Measurements from ENCODE around the gene LUC7L2.

DNA sequence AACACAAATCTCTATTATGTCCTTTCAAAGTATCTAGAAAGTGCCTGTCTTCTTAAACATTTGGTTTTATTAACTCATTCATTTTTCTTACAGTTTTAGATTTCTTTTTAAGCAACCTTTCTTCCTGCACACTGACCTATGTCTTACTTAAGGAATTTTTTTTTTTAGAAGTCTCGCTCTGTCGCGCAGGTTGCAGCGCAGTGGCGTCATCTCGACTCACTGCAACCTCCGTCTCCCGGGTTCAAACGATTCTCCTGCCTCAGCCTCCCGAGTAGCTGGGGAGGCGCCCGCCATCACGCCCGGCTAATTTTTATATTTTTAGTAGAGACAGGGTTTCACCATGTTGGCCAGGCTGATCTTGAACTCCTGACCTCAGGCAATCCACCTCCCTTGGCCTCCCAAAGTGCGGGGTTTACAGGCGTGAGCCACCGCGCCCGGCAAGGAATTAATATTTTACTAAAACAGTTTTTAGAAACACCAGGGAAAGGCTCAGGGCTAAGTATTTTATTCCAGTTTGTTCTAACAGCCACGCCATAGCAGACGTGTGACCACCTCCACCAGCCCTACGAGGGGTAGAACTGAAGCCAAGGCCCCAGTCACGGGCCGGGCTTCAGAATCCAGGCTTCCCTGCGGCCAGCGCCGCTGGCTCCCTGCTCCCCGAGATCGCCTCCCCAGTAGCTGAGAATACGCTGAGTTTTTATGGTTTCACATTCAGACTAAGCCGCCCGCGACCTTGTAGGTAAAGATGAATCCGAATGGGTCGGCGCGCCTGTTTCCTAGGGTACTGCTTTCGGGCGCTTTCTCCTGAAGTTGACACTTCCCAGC lies 941 bp upstream of the LUC7L2 start:
- TF ChIP-seq, protein P1, sequence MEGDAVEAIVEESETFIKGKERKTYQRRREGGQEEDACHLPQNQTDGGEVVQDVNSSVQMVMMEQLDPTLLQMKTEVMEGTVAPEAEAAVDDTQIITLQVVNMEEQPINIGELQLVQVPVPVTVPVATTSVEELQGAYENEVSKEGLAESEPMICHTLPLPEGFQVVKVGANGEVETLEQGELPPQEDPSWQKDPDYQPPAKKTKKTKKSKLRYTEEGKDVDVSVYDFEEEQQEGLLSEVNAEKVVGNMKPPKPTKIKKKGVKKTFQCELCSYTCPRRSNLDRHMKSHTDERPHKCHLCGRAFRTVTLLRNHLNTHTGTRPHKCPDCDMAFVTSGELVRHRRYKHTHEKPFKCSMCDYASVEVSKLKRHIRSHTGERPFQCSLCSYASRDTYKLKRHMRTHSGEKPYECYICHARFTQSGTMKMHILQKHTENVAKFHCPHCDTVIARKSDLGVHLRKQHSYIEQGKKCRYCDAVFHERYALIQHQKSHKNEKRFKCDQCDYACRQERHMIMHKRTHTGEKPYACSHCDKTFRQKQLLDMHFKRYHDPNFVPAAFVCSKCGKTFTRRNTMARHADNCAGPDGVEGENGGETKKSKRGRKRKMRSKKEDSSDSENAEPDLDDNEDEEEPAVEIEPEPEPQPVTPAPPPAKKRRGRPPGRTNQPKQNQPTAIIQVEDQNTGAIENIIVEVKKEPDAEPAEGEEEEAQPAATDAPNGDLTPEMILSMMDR (IDR thresholded peaks at IDR 0.05), result no peak
- TF ChIP-seq POLR2A (IDR thresholded peaks at IDR 0.05), result no peak

All from esophagus squamous epithelium (tissue), 4 donors.